Activated CD4-positive, alpha-beta T cell treated with anti-CD3 and anti-CD28 coated beads, Interleukin-10, Interleukin-2, amounts not matched to agents 100 ng/mL and 50 ng/mL, durations not matched to agents 16 hours and 8 hours (primary cell): ENCODE measurements around the gene SPTSSB.

Experiments used
- DNase-seq: peaks from one replicate; pipeline ENCODE4 v3.0.0-alpha.2; 2020

The SPTSSB gene

DNA sequence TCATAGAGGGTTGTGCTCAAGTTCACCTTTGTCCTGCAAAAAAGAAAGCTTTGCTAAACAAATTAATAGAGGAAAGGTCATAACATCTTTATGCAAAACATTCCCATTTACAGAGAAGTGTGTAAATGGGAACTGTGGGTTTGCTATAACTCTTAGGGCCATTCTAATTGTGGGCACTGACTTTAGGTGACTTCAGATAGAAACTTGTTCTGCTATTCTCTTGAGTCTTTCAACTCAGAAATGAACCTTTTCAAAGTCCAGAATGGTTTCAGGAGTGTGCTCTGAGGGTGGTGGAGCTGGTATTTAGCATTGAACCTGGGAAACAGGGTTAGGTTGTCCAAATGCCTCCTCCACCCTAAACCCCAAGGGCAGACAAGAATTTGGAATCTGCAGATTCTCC, 34.0 kb downstream of the SPTSSB start:
- no peak for DNase-seq

DNA sequence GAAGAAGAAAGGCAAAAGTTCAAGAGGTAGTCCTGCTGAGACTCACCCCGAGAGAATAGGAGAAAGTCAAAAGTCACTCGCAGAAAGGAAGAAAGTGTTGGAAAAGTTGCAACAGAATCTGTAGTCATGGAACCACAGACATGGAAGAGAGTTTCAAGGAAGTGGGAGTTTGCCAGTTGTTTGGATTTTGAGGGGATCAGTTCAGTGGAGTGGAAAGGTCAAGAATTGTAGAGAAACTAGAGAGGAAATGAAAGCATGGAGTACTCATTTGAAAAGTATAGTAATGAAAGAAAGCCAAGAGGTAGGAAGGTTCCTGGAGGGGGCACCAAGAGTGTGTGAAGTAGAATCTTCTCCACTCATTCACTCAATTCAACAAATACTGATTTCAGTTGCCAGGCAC, 34.7 kb downstream of the SPTSSB start:
- no peak for DNase-seq

DNA sequence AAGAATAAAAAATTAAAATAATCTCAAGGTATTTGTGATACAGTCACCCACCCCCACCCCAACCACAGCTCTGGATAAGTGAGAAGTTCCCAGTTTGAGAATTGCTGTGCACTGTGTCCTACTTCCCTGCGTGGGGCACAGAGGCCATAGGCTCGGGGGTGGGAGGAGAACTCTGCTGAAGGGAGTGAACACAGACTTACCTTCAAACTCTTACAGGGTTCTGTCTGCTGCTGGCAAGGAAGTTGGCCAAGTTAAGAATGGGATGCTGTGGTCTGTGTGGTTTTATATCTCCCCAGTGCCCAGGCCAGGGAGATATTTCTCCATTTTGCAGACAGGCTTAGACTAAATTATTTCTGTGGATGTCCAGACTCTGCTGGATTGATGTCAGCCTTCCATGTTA, 37.6 kb downstream of the SPTSSB start:
- no peak for DNase-seq

DNA sequence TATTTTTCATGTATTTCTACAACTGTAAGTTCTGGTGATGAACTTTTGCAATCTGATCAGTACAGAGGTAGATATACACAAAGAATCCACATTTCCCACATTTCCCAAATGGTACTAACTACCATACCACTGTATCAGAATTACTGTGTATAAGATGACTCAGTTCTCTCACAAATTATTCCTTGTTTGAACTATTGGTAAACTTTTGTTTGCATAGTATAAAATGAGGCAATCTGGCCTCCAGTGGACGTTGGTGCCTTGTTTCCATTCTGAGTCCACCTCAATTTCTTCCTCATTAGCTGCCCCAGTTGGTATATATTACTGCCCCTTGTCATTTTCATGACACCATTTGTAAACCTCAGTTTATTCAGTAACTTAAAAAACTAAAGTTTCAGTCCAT, 38.5 kb downstream of the SPTSSB start:
- DNase-seq = no peak

DNA sequence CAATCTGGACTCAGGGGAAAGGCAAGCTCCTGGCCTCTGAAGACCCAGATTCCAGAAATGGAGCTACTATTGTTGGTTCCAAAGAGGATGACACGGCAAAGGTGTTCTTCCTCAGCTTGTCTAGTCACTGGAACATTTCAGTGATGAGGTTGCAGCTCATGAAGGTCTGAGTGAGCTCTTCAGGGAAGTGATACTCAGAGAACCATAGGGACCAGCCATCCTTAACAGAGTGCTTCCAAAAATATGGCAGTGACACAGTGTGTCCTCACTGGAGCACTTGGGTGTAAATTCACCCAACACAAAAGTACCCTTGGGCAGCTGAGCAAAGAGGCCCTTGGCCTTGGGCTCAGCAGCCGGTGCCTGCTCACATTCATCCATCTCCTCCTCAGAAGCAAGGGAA, 46.3 kb downstream of the SPTSSB start:
- no peak for DNase-seq

DNA sequence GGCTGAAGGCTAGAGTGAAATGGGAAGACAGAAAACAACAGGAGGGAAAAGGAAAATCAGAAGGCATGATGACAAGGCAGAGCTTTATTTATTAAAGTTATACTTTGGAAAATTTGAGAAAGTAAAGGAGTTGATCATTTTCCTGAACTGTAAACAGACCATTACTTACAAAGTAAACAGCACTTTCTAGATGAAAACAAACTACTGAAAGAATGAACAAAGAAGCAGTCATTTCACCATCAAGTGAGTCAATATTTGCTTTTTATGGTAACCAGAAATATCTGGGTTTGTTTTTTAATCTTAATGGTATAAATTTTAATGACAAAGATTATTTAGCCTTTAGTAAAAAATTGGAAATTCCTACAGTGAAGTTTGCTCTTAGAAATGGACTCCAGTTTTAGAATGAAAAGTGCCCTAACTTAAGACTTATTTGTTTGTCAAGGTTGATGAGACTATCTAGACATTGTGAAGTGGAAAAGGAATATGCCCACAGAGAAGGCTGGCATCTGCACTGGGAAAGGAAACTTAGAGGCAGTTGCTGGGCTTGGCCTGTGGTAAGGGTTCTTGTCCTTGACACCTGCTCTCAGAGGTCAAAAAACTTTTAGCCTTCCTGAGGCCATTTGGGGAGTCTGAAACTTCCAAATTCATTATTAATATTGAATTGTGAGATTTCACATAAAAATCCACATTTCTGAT, 47.2 kb downstream of the SPTSSB start:
- no peak for DNase-seq

DNA sequence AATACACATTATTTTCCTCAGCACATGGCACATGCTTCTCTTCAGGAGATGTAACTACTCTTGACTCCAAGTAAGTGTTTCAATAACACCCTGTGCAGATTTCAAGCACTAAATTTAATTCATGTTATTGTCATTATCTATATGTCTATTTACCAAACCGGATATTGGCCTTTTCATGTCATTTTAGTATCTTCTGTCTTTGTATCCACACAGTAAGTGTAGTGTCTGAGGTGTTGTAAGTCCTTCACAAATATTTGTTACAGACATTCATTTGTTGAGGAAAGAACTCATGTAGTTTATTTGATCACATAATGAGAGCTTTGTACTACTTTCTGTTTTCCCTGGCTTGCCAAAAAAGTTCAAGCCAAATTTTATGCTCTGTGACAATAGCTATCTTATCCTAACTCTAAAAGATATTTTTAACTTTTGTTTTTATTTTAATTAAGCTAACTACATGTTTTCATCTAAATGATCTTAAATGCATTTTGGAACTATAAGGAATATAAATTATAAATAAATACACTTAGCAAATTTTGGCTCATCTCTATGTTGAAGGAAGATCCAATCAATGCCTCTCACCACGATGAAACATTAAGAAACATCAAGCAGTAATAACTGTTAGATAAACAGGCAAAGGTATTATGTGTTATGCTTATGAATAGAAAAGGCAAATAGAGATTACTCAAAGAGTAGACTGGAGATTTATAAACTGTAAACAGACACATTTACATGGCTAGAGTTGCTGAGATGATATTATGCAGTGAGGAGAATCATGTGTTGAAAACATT, 48.3 kb downstream of the SPTSSB start:
- no peak for DNase-seq

DNA sequence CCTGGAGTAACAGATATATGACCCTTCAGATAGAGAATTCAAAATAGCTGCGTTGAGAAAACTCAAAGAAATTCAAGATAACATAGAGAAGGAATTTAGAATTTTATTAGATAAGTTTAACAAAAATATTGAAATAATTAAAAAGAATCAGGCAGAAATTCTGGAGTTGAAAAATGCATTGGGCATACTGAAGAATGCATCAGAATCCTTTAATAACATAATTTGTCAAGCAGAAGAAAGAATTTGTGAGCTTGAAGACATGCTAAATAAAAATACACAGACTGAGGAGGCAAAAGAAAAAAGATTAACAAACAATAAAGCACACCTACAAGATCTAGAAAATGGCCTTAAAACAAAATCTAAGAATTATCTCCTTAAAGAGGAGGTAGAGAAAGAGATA, 50.5 kb downstream of the SPTSSB start:
- no peak for DNase-seq

DNA sequence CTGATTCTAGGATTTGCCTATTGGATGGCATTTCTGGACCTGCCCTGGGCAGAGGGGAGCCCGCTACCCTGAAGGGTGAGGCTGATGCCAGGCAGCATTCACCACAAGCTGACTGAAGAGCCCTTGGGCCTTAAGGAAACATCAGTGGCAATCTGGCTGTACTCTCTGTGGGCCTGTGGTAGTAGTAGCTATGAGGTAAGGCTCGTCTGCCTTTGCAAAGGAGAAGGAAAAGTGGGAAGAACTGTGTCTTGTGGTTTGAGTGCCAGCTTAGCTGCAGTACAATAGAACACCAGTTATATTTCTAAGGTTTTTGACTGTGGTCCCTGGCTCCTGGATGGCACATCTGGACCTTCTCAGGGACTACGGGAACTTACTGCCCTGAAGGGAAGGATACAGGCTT, 51.5 kb downstream of the SPTSSB start:
- no peak for DNase-seq

DNA sequence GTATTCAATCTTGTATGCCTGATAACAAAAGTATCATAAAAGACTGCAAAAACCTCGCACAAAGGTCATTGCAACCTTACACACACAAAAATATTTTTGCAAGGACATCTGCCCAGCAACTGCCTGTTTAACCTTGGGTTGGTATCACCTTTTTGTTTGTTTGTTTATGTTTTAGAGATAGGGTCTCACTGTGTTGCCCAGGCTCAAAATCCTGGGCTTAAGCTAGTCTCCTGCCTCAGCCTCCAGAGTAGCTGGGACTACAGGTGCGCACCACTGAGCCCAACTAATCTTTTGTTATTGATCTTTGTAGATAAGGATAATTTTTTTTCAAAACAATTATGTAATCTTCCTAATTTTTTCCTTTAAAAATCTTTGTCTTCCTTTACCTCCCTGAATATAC, 54.2 kb downstream of the SPTSSB start:
- no peak for DNase-seq

DNA sequence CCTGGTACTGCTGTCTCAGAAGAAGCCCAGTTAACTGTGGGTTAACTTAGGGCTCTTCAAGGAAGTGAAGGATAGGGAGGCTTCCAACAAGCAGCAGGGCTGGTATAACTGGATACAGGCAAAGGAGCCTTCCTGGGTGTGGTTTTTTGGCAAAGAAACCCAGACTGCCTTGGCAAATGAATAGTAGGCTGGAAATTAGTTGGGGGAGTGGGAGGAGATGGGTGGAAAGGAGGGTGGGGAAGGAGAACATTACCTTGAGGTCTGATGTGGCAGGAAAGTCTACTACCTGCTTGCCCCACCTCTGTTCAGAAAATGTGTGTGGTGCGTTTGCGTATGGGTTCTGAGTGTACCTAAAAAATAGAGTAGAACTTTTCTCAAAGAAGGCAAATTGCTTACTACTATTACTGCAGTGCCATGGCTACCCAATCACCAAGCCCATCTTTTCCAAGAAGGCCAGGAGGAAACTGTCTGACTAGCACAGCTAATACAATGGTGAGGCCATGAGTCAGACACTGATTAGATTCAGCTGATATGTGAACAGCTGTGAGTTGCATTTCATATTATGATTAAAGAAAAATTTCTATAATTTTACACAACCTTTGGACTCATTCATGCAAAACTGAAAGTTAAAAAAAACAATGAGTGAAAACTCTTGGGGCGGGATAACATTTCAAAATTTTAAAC, 55.2 kb downstream of the SPTSSB start:
- DNase-seq = peak; percentile 2

DNA sequence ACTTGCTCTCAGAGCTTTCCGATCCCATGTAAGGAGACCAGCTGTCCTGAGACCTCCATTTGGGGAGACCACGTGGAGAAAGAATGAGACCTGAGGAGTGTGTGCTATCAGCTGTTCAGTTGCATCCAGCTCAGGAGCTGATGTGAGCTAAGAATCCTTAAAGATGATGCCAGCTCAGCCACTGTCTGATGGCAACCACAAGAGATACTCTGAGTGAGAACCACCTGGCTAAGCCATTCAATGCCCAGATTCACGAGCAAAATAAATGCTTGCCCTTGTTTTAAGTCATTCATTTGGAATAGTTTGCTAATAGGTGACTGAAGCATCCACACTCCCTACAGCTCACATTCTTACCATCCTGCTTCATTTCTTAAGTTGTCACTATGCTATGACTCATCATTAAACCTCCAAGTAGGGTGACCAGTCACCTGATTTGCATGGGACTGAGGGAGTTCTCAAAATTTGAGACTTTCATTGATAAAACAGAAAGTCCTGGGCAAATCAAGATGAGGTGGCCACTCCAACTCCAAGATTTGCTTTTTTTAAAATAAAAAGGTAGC, 56.4 kb downstream of the SPTSSB start:
- peak; percentile 15 for DNase-seq

DNA sequence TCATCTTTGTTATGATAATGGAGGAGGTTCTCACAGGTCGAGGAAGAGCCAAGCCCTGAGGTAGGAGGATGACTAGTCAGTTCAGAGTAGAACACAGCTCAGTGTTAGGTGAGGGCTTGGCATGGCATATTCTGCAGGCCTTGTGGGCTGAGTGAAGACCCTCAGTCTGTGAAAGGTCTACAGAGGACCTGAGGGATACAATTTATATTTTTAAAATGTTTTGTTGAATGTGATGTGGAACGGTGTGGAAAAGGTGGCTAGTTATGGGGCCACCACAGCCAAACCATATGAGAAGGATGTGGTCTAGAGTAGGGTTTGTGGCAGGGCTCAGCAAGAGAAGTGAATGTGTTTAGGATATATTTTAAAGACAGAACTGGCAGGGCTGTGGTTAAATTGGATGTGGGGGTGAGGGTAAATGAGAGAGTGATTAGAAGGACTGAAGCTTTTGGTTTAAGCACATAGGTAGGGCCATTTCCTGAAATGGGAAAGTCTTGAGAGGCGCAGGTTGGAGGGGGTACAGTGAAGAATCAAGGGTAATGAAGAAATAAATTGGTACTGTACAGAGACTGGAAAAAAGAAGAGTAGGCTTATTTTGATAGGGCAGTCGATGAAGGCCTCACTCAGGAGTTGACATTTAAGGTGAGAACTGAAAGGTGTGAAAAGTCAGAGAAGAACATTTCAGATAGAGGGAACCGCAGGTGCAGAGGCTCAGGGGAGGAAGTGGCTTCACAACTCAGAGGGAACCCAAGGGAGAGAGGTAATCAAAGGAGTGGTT, 60.5 kb downstream of the SPTSSB start:
- DNase-seq = peak; percentile 75

DNA sequence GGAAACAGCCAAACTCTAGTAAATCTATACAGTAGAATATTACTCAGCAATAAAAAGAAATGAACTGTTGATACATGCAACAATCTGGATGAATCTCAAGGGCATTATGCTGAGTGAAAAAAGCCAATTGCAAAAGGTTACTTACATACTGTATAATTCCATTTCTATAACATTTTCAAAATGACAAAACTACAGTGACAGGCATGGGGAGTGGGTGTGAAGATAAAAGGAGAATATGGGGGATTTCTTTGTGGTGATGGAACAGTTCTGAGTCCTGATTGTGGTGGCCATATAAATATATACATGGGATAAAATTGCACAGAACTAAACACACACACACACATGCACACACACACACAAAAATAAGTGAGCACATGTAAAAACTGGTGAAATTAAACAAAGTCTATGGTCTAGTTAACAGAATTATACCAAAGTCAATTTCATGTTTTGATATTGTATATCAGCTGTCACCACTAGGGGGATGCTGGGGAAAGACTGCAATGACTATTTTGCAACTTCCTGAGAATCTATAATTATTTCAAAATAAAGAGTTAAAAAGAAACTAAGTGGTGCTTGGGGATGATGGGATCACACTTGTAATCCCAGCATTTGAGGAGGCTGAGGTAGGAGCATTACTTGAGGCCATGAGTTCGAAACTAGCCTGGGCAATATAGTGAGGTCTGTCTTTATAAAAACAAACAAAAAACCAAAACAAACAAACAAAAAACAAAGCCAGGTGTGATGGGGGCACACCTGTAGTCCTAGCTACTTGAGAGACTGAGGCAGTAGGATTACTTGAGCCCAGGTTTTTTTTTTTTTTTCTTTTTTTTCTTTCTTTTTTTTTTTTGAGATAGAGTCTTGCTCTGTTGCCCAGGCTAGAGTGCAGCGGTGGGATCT, 66.0 kb downstream of the SPTSSB start:
- DNase-seq = peak; percentile 32

DNA sequence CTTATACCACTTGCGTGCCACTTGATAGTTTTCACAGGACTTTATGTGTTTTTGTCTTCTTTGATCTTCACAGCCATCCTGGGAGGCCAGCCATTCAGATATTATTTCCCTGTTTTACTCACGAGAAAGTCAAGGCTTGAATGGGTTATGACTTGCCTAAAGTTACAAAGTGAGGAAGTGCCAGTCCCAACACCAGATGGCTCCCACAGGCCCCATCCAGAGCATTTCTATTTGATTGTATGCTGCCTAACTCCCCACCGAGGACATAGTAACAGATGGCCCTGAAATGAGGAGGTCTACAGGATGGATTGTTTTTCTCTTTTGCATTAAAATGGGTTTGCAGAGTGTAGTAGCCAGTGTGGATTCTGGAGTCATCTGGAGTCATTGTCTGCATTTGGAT, 74.5 kb downstream of the SPTSSB start:
- DNase-seq = no peak

DNA sequence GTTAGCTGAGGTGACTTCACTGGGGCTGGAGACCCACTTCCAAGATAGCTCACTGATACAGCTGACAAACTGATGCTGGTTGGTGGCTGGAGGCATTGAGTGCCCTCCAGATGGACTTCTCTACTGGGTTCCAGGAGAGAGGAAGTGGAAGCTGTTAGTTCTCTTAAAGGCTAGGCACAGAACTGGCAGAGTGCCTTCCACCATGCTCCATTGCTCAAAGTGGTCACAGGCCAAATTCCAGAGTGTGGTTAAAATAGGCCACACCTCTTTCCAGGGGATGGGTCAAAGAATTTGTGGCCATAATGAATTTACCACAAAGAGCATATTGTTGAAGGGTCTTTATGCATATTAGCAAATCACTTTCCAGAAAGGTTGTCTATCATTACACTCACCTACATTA, 76.0 kb downstream of the SPTSSB start:
- no peak for DNase-seq
